Thyroid gland (tissue), 4 donors: ENCODE results near the gene CASP4.

Experiments used
- CTCF ChIP-seq, 6 experiments: fragments of 200-600 bp in 3 of 6; fragments of 450-650 bp in 3 of 6; sonication (generic) in 3 of 6; IDR thresholded peaks; one replicate each; pipeline ENCODE4 v1.5.1; 2016 to 2019; ENCODE audit warnings: antibody characterized with exemption in 6 of 6, mild to moderate bottlenecking in 2 of 6, inconsistent platforms in 1 of 6, moderate library complexity in 1 of 6
- POLR2A ChIP-seq, 2 donors: fragments of 450-650 bp; IDR thresholded peaks; one replicate each; pipeline ENCODE4 v1.6.1; 2017; ENCODE audit warnings: antibody characterized with exemption in 2 of 2, mild to moderate bottlenecking in 2 of 2, moderate library complexity in 1 of 2

GRCh38 chr11:104973616-104974015, 5.2 kb upstream of the CASP4 start:
- TF ChIP-seq CTCF (IDR thresholded peaks at IDR 0.05) (no peak), POLR2A (IDR thresholded peaks at IDR 0.05) (no peak)
